Right ventricle myocardium inferior (tissue), 1 donor: ENCODE measurements around the gene SLC2A6. TPM values are rescaled to one million over a fixed set of nuclear protein-coding genes. Genes with fewer than 3 reads are reported as not detected.
A peak's percentile ranks its signal among the peaks of the same experiment; 100 is the strongest.

Source experiments
- ATAC-seq: fragments of 200-7000 bp; cut with Tn5 transposase; one replicate; pipeline ENCODE4 v1.9.1; 2020; ENCODE audit warnings: mild to moderate bottlenecking, moderate library complexity
- DNase-seq: peaks from one replicate; pipeline ENCODE4 v3.0.0; 2021; ENCODE audit errors: missing footprints
- intact Hi-C: fragments of 100-400 bp; cut with DNase I; formaldehyde crosslinking; loops from one replicate; pipeline ENCODE4 v1.11.0; 2022
- total RNA-seq: library from RNA; stranded (reverse); fragmentation: NEBNext Ultra II Directional; extraction: Animal tissue kit (Norgen Biotek cat#: 25700); gene quantifications from one replicate; pipeline ENCODE4 v1.2.1, GENCODE V29; 2021
- donor health status: DM: no; HTN: yes; CAD: no; lungs with severe emphysema.

SLC2A6 gene
- total RNA-seq, 1 donor from 2014 or later, result 2.7 TPM

DNA sequence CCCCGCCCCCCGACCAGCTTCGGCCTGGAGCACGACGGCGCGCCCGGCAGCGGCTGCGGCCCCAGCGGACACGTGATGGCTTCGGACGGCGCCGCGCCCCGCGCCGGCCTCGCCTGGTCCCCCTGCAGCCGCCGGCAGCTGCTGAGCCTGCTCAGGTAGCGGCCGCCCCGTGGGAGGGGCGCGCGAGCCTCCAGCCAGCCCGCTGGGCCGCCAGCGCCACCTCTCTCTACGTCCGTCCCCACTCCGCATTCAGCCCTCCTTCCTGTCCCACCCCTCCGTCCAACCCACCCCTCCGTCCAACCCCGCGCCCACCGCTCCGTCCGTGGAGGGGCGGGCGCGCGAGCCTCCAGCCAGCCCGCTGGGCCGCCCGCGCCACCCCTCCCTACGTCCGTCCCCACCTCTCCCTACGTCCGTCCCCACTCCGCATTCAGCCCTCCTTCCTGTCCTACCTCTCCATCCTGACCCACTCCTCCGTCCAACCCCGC is 50.2 kb downstream of the SLC2A6 start:
- intact Hi-C loops, result no loop called here
- DNase-seq, result no peak
- ATAC-seq, result peak; percentile 23

DNA sequence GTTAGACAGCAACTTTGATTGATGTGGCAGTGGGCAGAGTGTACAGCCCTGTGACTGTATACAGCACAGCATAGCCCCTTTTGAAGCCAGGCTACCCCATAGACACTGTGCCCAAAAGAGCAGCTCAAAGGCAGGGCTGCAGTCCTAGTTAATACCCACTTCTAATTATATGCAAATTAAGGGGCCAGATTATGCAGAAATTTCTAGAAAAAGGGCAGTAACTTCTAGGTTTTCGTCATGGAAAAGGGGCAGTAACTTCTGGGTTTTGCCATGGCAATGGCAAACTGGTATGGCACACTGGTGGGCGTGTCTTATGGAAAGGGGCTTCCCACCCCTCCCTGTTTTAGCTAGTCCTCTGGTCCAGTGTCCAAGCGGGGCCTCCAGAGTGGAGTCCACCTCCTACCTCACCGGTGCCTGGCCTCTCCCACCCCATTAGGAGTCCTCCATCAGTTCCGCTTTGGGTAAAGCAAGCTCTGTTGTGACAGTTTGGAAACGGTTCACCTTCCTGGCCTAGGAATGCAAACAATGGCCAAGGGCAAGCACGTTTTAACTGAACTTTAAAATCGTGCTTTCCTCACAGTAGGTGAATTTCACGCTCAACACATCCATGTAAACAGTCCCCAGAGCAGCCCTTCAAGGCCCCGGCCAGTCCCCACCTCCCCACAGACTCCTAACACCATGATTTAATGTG is 51.1 kb downstream of the SLC2A6 start:
- no peak for DNase-seq
- no peak for ATAC-seq
- intact Hi-C loops, result no loop called here

DNA sequence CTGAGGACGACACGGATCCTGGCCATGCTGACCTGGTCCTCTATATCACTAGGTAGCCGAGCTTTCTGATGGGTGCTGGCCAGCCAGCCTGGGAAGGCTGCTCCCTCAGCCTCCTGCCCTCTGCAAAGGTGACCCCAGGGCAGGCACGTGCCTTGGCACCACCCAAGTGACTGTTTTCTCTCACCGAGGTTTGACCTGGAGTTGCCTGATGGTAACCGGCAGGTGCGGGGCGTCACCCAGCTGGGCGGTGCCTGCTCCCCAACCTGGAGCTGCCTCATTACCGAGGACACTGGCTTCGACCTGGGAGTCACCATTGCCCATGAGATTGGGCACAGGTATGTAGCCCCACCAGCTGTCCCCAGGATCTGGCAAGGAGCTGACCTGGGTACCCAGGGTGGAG is 52.9 kb downstream of the SLC2A6 start:
- intact Hi-C loops, result no loop called here
- ATAC-seq, result no peak
- no peak for DNase-seq

DNA sequence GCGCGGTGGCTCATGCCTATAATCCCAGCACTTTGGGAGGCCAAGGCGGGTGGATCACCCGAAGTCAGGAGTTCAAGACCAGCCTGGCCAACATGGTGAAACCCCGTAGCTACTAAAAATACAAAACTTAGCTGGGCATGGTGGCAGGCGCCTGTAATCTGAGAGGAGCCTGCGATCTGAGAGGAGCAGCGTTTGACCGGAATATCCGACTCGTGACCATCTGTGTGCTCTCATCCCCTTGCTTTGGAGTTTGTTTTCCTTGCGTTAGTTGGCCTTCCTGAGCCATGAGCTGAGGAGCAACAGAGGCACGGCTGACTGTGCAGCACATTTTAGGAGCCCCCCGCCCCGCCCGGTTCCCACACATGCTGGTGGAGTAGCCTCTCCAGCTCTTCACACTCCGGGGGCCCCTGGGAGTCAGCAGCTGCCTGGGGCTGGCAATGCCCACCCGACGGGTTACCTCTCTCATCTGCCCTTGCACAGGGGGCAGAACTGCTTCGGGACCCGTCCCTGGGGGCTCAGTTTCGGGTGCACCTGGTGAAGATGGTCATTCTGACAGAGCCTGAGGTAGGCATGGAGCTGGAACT is 53.8 kb downstream of the SLC2A6 start:
- no peak for ATAC-seq
- intact Hi-C loops, result no loop called here

DNA sequence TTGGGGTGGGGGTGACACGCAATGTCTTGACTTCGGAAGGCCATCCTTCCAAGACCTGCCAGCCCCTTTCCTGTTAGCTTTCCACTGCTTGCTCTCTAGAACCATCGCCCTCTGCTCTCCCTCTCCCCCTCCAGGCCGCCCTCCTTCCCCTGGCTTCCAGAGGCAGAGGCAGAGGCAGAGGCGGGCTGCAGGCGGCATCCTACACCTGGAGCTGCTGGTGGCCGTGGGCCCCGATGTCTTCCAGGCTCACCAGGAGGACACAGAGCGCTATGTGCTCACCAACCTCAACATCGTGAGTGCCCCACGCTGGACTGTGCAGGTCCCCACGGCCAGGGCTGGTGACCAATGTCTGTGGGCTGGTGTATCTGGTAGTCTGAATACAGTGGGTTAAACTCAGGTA is 54.7 kb downstream of the SLC2A6 start:
- DNase-seq (no peak), ATAC-seq (no peak)
- intact Hi-C loops, result no loop called here

More for the DNA sequence above, 53.8 kb downstream of the SLC2A6 start:
- DNase-seq, result no peak

DNA sequence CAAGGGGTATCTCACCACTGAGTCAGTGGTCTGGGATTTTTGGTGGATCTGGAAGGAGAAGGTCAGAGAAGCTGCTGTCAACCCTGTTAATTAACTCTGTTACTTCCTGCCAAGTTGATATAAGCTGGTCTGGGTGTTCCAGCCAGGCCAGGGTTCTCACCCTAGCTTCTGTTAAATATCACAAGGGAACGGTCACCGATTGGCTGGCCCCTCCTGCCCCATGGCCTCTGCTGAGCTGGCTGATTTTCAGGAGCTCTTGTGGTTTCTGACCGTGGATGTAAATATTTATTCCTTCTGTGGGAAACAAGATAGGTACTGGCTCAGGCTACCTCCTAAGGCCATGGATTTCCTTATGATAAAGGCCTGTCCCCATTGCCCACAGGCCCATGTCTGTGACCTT is 55.7 kb downstream of the SLC2A6 start:
- DNase-seq, result no peak
- ATAC-seq, result no peak
- intact Hi-C loops, result no loop called here

DNA sequence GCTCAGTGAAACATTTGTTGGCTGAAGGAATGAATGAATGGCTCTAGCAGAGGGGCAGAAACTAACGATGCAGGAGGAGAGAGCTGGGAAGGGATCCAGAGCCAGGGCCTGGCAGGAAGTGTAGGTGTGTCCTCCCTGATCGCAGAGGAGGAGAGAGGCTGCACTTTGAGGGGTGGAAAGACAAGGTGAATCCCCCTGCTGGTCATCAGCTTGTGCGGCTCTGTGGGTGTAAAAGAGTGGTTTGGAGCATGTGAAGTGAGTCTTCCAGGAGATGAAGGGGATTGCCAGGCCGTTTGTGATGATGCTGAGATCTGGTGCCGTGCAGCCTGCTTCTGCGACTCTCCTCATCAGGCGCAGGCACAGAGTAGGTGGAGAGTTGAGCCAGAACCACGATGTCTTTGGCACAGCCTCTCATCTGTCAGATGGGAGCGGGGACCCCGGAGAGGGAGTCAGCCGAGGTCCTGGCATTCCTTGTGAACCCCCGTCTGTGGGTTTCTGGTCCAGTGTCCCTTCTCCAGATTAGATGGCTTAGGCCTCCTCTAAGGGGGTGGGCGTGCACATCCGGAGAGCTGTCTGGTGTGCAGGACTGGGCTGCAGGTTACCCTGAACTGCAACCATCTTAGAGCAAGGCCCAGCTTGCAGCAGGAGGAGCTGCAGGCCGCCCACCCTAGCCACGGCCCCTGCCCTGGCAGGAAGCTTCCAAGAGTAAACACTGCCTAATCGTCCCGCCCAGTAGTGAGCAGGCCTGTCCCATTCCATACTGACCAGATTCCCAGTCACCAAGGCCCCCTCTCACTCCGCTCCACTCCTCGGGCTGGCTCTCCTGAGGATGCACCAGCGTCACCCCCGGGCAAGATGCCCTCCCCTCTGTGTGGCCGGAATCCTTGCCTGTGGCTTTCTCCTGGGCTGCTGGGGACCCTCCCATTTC is 57.0 kb downstream of the SLC2A6 start, which contains the start of gene ADAMTS13:
Gene ADAMTS13 (plus strand): TSS at position 753 of the 928 bp plus-strand sequence. CDS start 77 bp downstream, at position 830.
- intact Hi-C loops, result no loop called here
- no peak for DNase-seq
- ATAC-seq, result no peak

Other genes starting within 250 kb of the SLC2A6 start
- gene ABO, start 203.9 kb downstream of the SLC2A6 start, total RNA-seq, result 1.5 TPM
- gene SURF6, start 142.9 kb downstream of the SLC2A6 start, total RNA-seq, result 13.4 TPM
- gene MED22, start 131.0 kb downstream of the SLC2A6 start, total RNA-seq, result 20.8 TPM
- gene RPL7A, start 130.9 kb downstream of the SLC2A6 start, total RNA-seq, result 977 TPM
- gene SURF1, start 122.6 kb downstream of the SLC2A6 start, total RNA-seq, result 62.6 TPM
- gene SURF2, start 122.5 kb downstream of the SLC2A6 start, total RNA-seq, result 13.2 TPM
- 68.4 TPM for gene SURF4, start 103.0 kb downstream of the SLC2A6 start, total RNA-seq
- gene STKLD1, start 102.7 kb downstream of the SLC2A6 start, total RNA-seq, result 0.27 TPM
- 18.7 TPM for gene REXO4, start 61.1 kb downstream of the SLC2A6 start, total RNA-seq
- gene ADAMTS13, start 56.7 kb downstream of the SLC2A6 start, total RNA-seq, result 3.6 TPM
- 13.9 TPM for gene CACFD1, start 19.1 kb downstream of the SLC2A6 start, total RNA-seq
- not detected for gene MYMK, start 45.9 kb upstream of the SLC2A6 start, total RNA-seq
- gene ADAMTSL2, start 55.6 kb upstream of the SLC2A6 start, total RNA-seq, result 9.5 TPM
- 0.22 TPM for gene FAM163B, start 130.3 kb upstream of the SLC2A6 start, total RNA-seq
- not detected for gene DBH, start 157.3 kb upstream of the SLC2A6 start, total RNA-seq